SU-DHL-6 (cell line): ENCODE results near the gene ARID5B.

Source experiments
- H2AFZ ChIP-seq: fragments of 200-600 bp; sonication (generic); 2 replicates; pipeline ENCODE4 v1.6.1; 2014; ENCODE audit warnings: low read depth, mild to moderate bottlenecking, moderate library complexity, mixed read lengths, antibody characterized with exemption, low read length; ENCODE audit not compliant: severe bottlenecking
- H3F3A ChIP-seq: fragments of 200-600 bp; shearing (Covaris generic); 2 replicates; pipeline ENCODE4 v1.6.0; 2016; ENCODE audit warnings: antibody characterized with exemption, mild to moderate bottlenecking; ENCODE audit not compliant: insufficient read depth
- H3K27ac ChIP-seq: fragments of 200-600 bp; sonication (generic); 2 replicates; pipeline ENCODE4 v1.5.1; 2016; ENCODE audit warnings: low read depth, mild to moderate bottlenecking, low read length, moderate library complexity, mixed read lengths
- H3K27me3 ChIP-seq: fragments of 200-600 bp; sonication (generic), shearing (Covaris generic); 2 replicates; pipeline ENCODE4 v1.6.0; 2014; ENCODE audit warnings: mild to moderate bottlenecking, low read length
- H3K36me3 ChIP-seq: fragments of 200-600 bp; sonication (generic); 2 replicates; pipeline ENCODE4 v1.6.1; 2014; ENCODE audit warnings: mild to moderate bottlenecking, low read length, mixed read lengths
- H3K4me2 ChIP-seq: fragments of 300-600, 200-600 bp; shearing (Covaris generic), sonication (generic); 2 replicates; pipeline ENCODE4 v1.6.0; 2014; ENCODE audit warnings: low read length, low read depth, mild to moderate bottlenecking; ENCODE audit not compliant: poor library complexity, severe bottlenecking
- H3K4me3 ChIP-seq: fragments of 200-600 bp; sonication (generic); 2 replicates; pipeline ENCODE4 v1.5.1; 2014; ENCODE audit warnings: antibody characterized with exemption, low read length, mild to moderate bottlenecking, mixed read lengths; ENCODE audit not compliant: insufficient read depth, poor library complexity, severe bottlenecking
- H3K79me2 ChIP-seq: fragments of 200-600 bp; sonication (generic); 2 replicates; pipeline ENCODE4 v1.6.1; 2014; ENCODE audit warnings: mild to moderate bottlenecking, low read length, moderate library complexity; ENCODE audit not compliant: insufficient read depth
- H3K9ac ChIP-seq: fragments of 200-600 bp; sonication (generic); 2 replicates; pipeline ENCODE4 v1.7.0; 2014; ENCODE audit warnings: mild to moderate bottlenecking, low read length
- H3K9me2 ChIP-seq: fragments of 200-600 bp; sonication (generic); replicated peaks from 2 replicates; pipeline ENCODE4 v1.6.1; 2014; ENCODE audit warnings: low read length; ENCODE audit not compliant: insufficient read depth
- H3K9me3 ChIP-seq: fragments of 200-600 bp; sonication (generic); 2 replicates; pipeline ENCODE4 v1.6.1; 2014; ENCODE audit warnings: low read length, mixed read lengths; ENCODE audit not compliant: insufficient read depth
- H4K20me1 ChIP-seq: fragments of 200-600 bp; sonication (generic); 2 replicates; pipeline ENCODE4 v1.6.1; 2014; ENCODE audit warnings: low read depth, mild to moderate bottlenecking, antibody characterized with exemption, low read length, moderate library complexity, mixed read lengths
- CTCF ChIP-seq: fragments of 200-600 bp; sonication (generic); IDR thresholded peaks from one replicate; pipeline ENCODE4 v1.5.1; 2017; ENCODE audit warnings: antibody characterized with exemption, mild to moderate bottlenecking, low read length, moderate library complexity; ENCODE audit not compliant: insufficient read depth, poor library complexity, severe bottlenecking
- EZH2phosphoT487 ChIP-seq: fragments of 200-600 bp; sonication (generic), shearing (Covaris generic); conservative IDR thresholded peaks from 2 replicates; pipeline ENCODE4 v1.6.1; 2018; ENCODE audit warnings: mild to moderate bottlenecking, antibody characterized with exemption, low read length, moderate library complexity, mixed read lengths

The ARID5B gene

GRCh38 chr10:62085404-62085803, 183.9 kb downstream of the ARID5B start:
- Histone ChIP-seq H3K27me3 (no peaks in the 10 kb centered on the region), H3K79me2 (peaks cover 48% of the 10 kb centered on the region), H3K4me2 (no peak overlapping the region), H3K4me3 (no peak overlapping the region), H3K9me3 (no peaks in the 10 kb centered on the region), H3F3A (peaks cover 34% of the 10 kb centered on the region), H3K36me3 (peaks cover 52% of the 10 kb centered on the region), H2AFZ (no peak overlapping the region), H3K9me2 (no peaks in the 10 kb centered on the region), H3K27ac (no peak overlapping the region), H4K20me1 (no peaks in the 10 kb centered on the region), H3K9ac (no peak overlapping the region)
- no peak for TF ChIP-seq EZH2phosphoT487
- TF ChIP-seq CTCF: no peak

- H3K36me3 ChIP-seq: peaks cover 56% of the 10 kb centered on the region
- H3K79me2 ChIP-seq: peaks cover 44% of the 10 kb centered on the region
- no peaks in the 10 kb centered on the region for H4K20me1 ChIP-seq
- H2AFZ ChIP-seq: no peak overlapping the region
- H3K27ac ChIP-seq: no peak overlapping the region
- H3K9ac ChIP-seq: no peak overlapping the region
- TF ChIP-seq CTCF (no peak), EZH2phosphoT487 (no peak)
- no peak overlapping the region for H3K4me2 ChIP-seq
- H3F3A ChIP-seq: peaks cover 30% of the 10 kb centered on the region
- no peaks in the 10 kb centered on the region for H3K27me3 ChIP-seq
- no peak overlapping the region for H3K4me3 ChIP-seq
- H3K9me3 ChIP-seq: no peaks in the 10 kb centered on the region
- no peaks in the 10 kb centered on the region for H3K9me2 ChIP-seq
Measured at GRCh38 chr10:62085821-62086220, 184.3 kb downstream of the ARID5B start.

- Histone ChIP-seq H3K79me2 (peaks cover 29% of the 10 kb centered on the region), H3K4me2 (no peak overlapping the region), H3K9me2 (no peaks in the 10 kb centered on the region), H3F3A (peaks cover 15% of the 10 kb centered on the region), H3K4me3 (no peak overlapping the region), H3K9me3 (no peaks in the 10 kb centered on the region), H3K27ac (no peak overlapping the region), H3K9ac (no peak overlapping the region), H3K36me3 (peaks cover 69% of the 10 kb centered on the region), H2AFZ (no peak overlapping the region), H4K20me1 (no peaks in the 10 kb centered on the region), H3K27me3 (no peaks in the 10 kb centered on the region)
- TF ChIP-seq CTCF (no peak), EZH2phosphoT487 (no peak)
Measured at GRCh38 chr10:62087329-62087728, 185.8 kb downstream of the ARID5B start.

- Histone ChIP-seq H4K20me1 (no peaks in the 10 kb centered on the region), H3K27ac (no peak overlapping the region), H3K9me3 (no peaks in the 10 kb centered on the region), H2AFZ (no peak overlapping the region), H3K9me2 (no peaks in the 10 kb centered on the region), H3K9ac (no peak overlapping the region), H3K36me3 (peaks cover 67% of the 10 kb centered on the region), H3K4me2 (no peak overlapping the region), H3F3A (peaks cover 9% of the 10 kb centered on the region; the same call in 1 of the 2 replicates), H3K79me2 (peaks cover 15% of the 10 kb centered on the region), H3K27me3 (no peaks in the 10 kb centered on the region), H3K4me3 (no peak overlapping the region)
- no peak for TF ChIP-seq EZH2phosphoT487
- TF ChIP-seq CTCF: no peak
Measured at GRCh38 chr10:62088786-62089185, 187.3 kb downstream of the ARID5B start.
